OCI-LY7 (cell line): ENCODE results near the gene RAB26. TPM values are rescaled to one million over a fixed set of nuclear protein-coding genes. Genes with fewer than 3 reads are reported as not detected.

Experiments
- BruUV-seq: library from RNA; stranded (reverse); fragments of 400-500 nt; replicated peaks from 2 replicates; lab custom pipeline; 2021; lab: Mats Ljungman, UMichigan
- CTCF ChIA-PET: fragments of 300-600 bp; sonication (Branson Sonifier 250); formaldehyde crosslinking; loops from one replicate; lab custom pipeline; 2022; ENCODE audit warnings: antibody characterized with exemption; ENCODE audit not compliant: unreplicated experiment; lab: Charles Lee
- POLR2A ChIA-PET: fragments of 300-600 bp; sonication (Branson Sonifier 250); formaldehyde crosslinking; loops from one replicate; lab custom pipeline; 2022; ENCODE audit warnings: antibody characterized with exemption; lab: Charles Lee
- DNase-seq: peaks from one replicate; pipeline ENCODE4 v3.0.0-alpha.2; 2015; ENCODE audit warnings: low spot score
- H2AFZ ChIP-seq: fragments of 200-600 bp; sonication (generic), shearing (Covaris generic); 2 replicates; pipeline ENCODE4 v1.6.1; 2014; ENCODE audit warnings: mild to moderate bottlenecking, antibody characterized with exemption, low read length, moderate library complexity
- H3K27ac ChIP-seq: fragments of 200-600 bp; sonication (generic); 2 replicates; pipeline ENCODE4 v1.5.1; 2014; ENCODE audit warnings: mixed run types, low read depth, mild to moderate bottlenecking, moderate library complexity, low read length, inconsistent platforms; ENCODE audit not compliant: poor library complexity, severe bottlenecking
- H3K36me3 ChIP-seq: fragments of 200-600 bp; sonication (generic); 2 replicates; pipeline ENCODE4 v1.6.1; 2014; ENCODE audit warnings: mild to moderate bottlenecking, antibody characterized with exemption, low read length, moderate library complexity, mixed read lengths; ENCODE audit not compliant: insufficient read depth
- H3K4me1 ChIP-seq: fragments of 200-600 bp; sonication (generic); 2 replicates; pipeline ENCODE4 v1.5.1; 2014; ENCODE audit warnings: mild to moderate bottlenecking, low read length; ENCODE audit not compliant: insufficient read depth, poor library complexity, severe bottlenecking
- H3K4me2 ChIP-seq: fragments of 200-600 bp; sonication (generic); 2 replicates; pipeline ENCODE4 v1.6.1; 2014; ENCODE audit warnings: mild to moderate bottlenecking, low read length
- H3K4me3 ChIP-seq: fragments of 200-600 bp; sonication (generic); 2 replicates; pipeline ENCODE4 v1.5.1; 2014; ENCODE audit warnings: mild to moderate bottlenecking, low read depth, low read length; ENCODE audit not compliant: poor library complexity, severe bottlenecking
- H3K79me2 ChIP-seq: fragments of 200-600 bp; sonication (generic); 2 replicates; pipeline ENCODE4 v1.6.1; 2016; ENCODE audit warnings: low read depth, mild to moderate bottlenecking, low read length, moderate library complexity, mixed read lengths; ENCODE audit not compliant: insufficient read depth
- H3K9me2 ChIP-seq: fragments of 200-600 bp; sonication (generic); 2 replicates; pipeline ENCODE4 v1.6.1; 2016; ENCODE audit warnings: mild to moderate bottlenecking, low read length, mixed read lengths; ENCODE audit not compliant: insufficient read depth
- H3K9me3 ChIP-seq: fragments of 200-600 bp; sonication (generic); 2 replicates; pipeline ENCODE4 v1.6.1; 2014; ENCODE audit warnings: mild to moderate bottlenecking, mixed run types, low read length, mixed read lengths
- H4K20me1 ChIP-seq: fragments of 200-600 bp; sonication (generic); 2 replicates; pipeline ENCODE4 v1.6.1; 2014; ENCODE audit warnings: mild to moderate bottlenecking, antibody characterized with exemption, low read length, moderate library complexity, mixed read lengths; ENCODE audit not compliant: insufficient read depth
- CTCF ChIP-seq: fragments of 200-600 bp; sonication (generic); conservative IDR thresholded peaks from 2 replicates; pipeline ENCODE4 v1.5.1; 2014; ENCODE audit warnings: mild to moderate bottlenecking, antibody characterized with exemption, low read length, moderate library complexity, mixed read lengths
- EZH2phosphoT487 ChIP-seq: fragments of 200-600 bp; sonication (generic); IDR thresholded peaks from 2 replicates; pipeline ENCODE4 v1.6.1; 2018; ENCODE audit warnings: low read depth, borderline replicate concordance, mild to moderate bottlenecking, mixed run types, antibody characterized with exemption, low read length, moderate library complexity, mixed read lengths
- intact Hi-C: fragments of 100-400 bp; cut with micrococcal nuclease; formaldehyde crosslinking; loops from one replicate; pipeline ENCODE4 v1.10.0; 2022; ENCODE audit not compliant: unreplicated experiment
- total RNA-seq, 2 experiments: library from RNA; depleted of rRNA in 1 of 2; stranded (reverse); fragments of >200 nt in 1 of 2; shearing (Covaris generic) in 1 of 2; gene quantifications; 2 replicates each; pipeline ENCODE4 v1.2.3, GENCODE V29; 2014 to 2022

The RAB26 gene
- total RNA-seq, 2 experiments from 2014 or later: 5.0 to 9.5 TPM

GRCh38 chr16:2159175-2159838 lies 10.9 kb downstream of the RAB26 start:
- ChIA-PET CTCF (interaction anchor here (0.6 kb wide), 1 partner anchor 95 kb away, joined by 3 read pairs; no protein-coding TSS in a partner anchor), POLR2A (interaction anchor here (1.0 kb wide), 1 partner anchor 19 kb away, joined by 3 read pairs; no protein-coding TSS in a partner anchor)
- no TSS peak for BruUV-seq
- peaks cover 11% of the 10 kb centered on the region for H4K20me1 ChIP-seq
- intact Hi-C loops: loop anchor here (10.0 kb wide), 1 partner anchor 265 kb away; the partner anchor contains the start of gene CCNF
- H3K9me3 ChIP-seq: 0 out of 2 replicates have a peak, but pooled peaks cover 8% of the 10 kb centered on the region
- peaks cover 10% of the 10 kb centered on the region for H3K4me1 ChIP-seq
- no peak overlapping the region for H3K4me3 ChIP-seq
- H3K4me2 ChIP-seq: no peak overlapping the region; the same call in 1 of the 2 replicates
- DNase-seq: no peak
- peaks cover 44% of the 10 kb centered on the region for H3K36me3 ChIP-seq
- H3K79me2 ChIP-seq: peaks cover 47% of the 10 kb centered on the region
- TF ChIP-seq EZH2phosphoT487: no peak
- TF ChIP-seq CTCF: no peak
- H2AFZ ChIP-seq: no peak overlapping the region
- H3K27ac ChIP-seq: no peak overlapping the region
- H3K9me2 ChIP-seq: no peaks in the 10 kb centered on the region

GRCh38 chr16:2160915-2161551 lies 12.6 kb downstream of the RAB26 start:
- ChIA-PET POLR2A (no interaction called here), CTCF (no interaction called here)
- H3K27ac ChIP-seq: no peak overlapping the region
- intact Hi-C loops: no loop called here
- H3K4me3 ChIP-seq: no peak overlapping the region
- no peak overlapping the region for H2AFZ ChIP-seq
- peaks cover 48% of the 10 kb centered on the region for H3K36me3 ChIP-seq
- H3K9me2 ChIP-seq: no peaks in the 10 kb centered on the region
- peaks cover 38% of the 10 kb centered on the region for H3K79me2 ChIP-seq
- H3K4me1 ChIP-seq: peaks cover 10% of the 10 kb centered on the region
- H4K20me1 ChIP-seq: peaks cover 7% of the 10 kb centered on the region; the same call in 1 of the 2 replicates
- H3K9me3 ChIP-seq: 0 out of 2 replicates have a peak, but pooled peaks cover 8% of the 10 kb centered on the region
- TF ChIP-seq EZH2phosphoT487: no peak
- no peak for TF ChIP-seq CTCF
- DNase-seq: no peak
- BruUV-seq: no TSS peak
- H3K4me2 ChIP-seq: no peak overlapping the region

GRCh38 chr16:2161911-2162310 lies 13.5 kb downstream of the RAB26 start:
- intact Hi-C loops: no loop called here
- Histone ChIP-seq H4K20me1 (peaks cover 4% of the 10 kb centered on the region; the same call in 1 of the 2 replicates), H3K36me3 (peaks cover 56% of the 10 kb centered on the region), H3K79me2 (peaks cover 29% of the 10 kb centered on the region), H3K4me2 (no peak overlapping the region), H3K4me1 (peaks cover 7% of the 10 kb centered on the region), H3K4me3 (no peak overlapping the region), H3K27ac (no peak overlapping the region), H3K9me2 (no peaks in the 10 kb centered on the region), H2AFZ (no peak overlapping the region), H3K9me3 (0 out of 2 replicates have a peak, but pooled peaks cover 8% of the 10 kb centered on the region)
- no TSS peak for BruUV-seq
- TF ChIP-seq EZH2phosphoT487: no peak
- TF ChIP-seq CTCF: no peak
- DNase-seq: no peak
- ChIA-PET POLR2A (interaction anchor here (0.6 kb wide), 1 partner anchor 202 kb away, joined by 4 read pairs; no protein-coding TSS in a partner anchor), CTCF (no interaction called here)
